Erythroblast (primary cell): Measurements from ENCODE around the gene NPC1L1.
A peak's percentile ranks its signal among the peaks of the same experiment; 100 is the strongest.
"Not testable (repeated sequence)": the region's sequence is repeated elsewhere in the genome, so short reads cannot be mapped to it uniquely, and the experiment has no call there.

Experiments used
- DNase-seq, 2 experiments: peaks; one replicate each; lab custom pipeline; 2025; lab: John Stamatoyannopoulos, UW
- GATA1 ChIP-seq: IDR thresholded peaks from 2 replicates; pipeline ENCODE4 v1.6.1; 2011; ENCODE audit warnings: low read depth, mild to moderate bottlenecking, control low read depth, low read length, moderate library complexity
- POLR2A ChIP-seq: IDR thresholded peaks from 2 replicates; pipeline ENCODE4 v1.6.1; 2011; ENCODE audit warnings: mild to moderate bottlenecking, low read length

NPC1L1 gene

DNA sequence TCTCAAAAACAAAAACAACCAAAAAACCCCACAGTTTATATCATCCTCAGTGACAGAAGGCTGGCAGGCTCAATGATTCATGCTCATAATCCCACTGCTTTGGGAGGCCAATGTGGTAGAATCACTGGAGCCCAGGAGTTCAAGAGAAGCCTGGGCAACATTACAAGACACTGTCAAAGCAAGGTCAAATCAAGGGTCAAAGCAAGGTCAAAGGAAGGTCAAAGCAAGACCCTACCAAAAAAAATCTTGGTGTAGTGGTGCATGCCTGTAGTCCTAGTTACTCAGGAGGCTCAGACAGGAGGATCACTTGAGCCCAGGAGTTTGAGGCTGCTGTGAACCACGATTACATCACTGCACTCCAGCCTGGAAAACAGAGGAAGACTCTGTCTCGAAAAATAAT is 14.2 kb upstream of the NPC1L1 start:
- DNase-seq: no peak
- TF ChIP-seq POLR2A: no peak
- no peak for TF ChIP-seq GATA1

DNA sequence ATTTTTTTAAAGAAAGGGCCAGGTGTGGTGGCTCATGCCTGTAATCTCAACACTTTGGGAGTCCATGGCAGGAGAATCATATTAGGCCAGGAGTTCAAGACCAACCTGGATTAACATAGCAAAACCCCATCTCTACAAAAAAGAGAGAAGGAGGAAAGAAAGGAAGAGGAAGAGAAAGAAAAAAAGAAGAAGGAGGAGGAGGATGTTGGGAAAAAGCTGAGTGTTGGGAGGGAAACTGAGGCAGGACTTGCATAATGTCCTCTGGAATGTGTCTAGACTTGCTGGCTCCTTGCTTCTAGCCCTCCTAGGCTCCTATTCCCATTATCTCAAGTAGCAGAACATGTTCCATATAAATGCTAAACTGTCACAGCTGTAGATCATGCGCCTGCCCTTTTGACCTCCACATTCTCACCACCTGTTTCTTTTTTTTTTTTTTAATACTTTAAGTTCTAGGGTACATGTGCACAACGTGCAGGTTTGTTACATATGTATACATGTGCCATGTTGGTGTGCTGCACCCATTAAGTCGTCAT is 11.4 kb upstream of the NPC1L1 start:
- not testable (repeated sequence) for DNase-seq

DNA sequence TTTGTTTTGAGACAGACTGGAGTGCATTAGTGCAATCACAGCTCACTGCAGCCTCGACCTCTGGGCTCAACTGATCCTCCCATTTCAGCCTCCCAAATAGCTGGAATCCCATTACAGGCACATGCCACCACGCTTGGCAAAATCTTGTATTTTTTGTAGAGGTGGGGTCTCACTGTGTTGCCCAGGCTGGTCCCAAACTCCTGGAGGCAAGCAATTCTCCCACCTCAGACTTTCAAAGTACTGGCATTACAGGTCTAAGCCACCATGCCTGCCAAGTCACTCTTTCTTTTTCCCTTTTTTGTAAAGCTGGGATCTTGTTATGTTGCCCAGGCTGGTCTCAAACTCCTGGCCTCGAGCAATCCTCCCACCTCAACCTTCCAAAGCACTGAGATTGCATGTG is 8.3 kb upstream of the NPC1L1 start:
- DNase-seq: no peak
- TF ChIP-seq POLR2A: no peak
- TF ChIP-seq GATA1: no peak

DNA sequence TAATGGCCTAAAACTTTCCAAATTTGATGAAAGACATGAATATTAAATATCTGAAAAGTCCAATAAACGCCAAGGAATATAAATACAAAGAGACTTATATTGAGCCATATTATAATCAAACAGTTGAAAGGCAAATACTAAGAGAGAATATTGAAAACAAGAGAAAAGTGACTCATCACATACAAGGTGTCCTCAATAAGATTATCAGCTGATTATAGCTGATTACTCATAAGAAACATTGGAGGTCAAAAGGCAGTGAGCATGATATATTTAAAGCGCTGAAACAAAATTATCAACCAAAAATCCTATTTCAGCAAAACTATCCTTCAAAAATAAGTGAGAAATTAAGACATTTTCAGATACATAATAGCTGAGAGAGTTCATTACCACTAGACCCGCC is 7.8 kb upstream of the NPC1L1 start:
- no peak for DNase-seq
- TF ChIP-seq POLR2A (no peak), GATA1 (no peak)

DNA sequence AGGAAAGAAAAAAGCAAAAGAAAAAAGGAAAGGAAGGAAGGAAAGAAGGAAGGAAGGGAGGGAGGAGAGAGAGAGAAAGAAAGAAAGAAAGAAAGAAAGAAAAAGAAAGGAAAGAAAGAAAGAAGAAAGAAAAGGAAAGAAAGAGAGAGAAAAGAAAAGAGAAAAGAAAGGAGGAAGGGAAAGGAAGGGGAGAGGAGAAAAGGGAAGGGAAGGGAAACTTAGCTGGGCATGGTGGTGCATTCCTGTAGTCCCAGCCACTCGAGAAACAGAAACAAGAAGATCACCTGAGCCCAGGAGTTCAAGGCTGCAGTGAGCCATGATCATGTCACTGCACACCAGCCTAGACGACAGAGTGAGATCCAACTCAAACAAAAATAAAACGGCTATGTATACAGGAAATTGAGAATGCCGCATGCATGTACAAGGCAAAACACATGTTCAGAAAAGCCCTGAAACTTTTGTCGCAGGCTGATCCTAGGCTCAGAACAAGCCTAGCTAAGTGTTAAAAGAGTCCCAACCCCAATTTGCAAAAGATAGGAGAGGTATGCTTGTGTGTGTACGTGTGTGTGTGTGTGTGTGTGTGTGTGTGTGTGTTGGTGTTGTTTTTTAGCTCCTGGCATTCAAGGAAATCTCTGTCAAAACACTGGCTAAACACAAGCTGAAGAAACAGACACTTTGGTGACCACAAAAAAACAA is 6.6 kb upstream of the NPC1L1 start:
- DNase-seq: no peak

DNA sequence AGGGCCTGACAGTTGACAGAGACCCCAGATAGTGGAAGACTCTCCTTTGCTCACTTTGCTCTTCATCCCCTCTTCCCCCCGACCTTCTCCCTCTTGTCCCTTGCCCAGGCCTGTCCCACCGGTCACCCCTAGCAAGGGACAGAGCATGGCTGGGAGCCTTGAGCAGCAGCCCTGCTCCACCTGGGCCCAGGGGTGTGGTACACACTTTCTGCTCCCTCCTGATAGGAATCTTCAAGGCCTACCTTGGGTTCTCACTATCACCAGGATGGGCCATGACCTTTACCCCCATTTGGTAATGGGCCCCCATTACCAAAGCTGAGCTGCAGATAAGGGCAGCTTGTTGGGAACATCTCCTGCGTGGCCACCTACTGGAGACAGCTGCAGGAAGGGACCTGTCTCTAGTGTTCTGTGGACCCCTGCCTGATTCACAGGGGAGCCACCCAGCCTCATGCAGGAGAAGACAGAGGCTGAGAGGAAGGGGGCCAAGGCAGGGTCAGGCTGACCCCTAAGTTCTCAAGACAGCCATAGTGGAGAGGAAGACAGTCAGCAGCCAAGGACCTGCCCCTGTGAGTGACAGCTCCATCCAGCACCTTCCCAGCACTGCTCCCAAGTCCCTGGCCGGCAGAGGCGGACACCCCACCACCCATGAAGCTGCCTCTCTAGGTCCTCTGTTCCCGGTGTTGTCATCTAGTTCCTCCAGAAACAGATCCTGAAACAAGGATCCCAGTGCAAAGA is 913 bp upstream of the NPC1L1 start:
- DNase-seq: peak; percentile 81
- TF ChIP-seq POLR2A: peak; percentile 86
- TF ChIP-seq GATA1: no peak

More for the DNA sequence above, 6.6 kb upstream of the NPC1L1 start:
- TF ChIP-seq GATA1 (no peak), POLR2A (no peak)

DNA sequence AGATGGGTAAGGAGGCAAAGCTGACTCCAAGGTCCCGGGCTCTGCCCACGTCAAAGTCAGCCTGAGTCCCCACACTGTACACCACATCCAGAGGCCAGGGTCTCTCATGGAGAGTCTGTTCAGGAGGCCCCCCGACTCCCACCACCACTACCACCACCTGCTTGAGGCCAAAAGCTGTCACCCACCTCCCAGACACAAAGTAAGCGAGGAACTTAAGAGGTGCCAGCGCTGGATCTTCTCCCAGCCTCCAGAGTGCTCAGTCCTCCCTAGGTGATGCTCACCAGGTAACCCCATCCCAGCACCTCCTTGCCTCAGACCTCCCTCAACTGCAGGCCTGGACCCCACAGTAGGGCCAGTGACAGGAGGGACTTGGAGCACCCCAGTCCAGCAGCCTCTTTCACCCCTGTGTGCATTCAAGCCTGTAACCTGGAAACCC is 520 bp downstream of the NPC1L1 start:
- TF ChIP-seq POLR2A (no peak), GATA1 (no peak)

DNA sequence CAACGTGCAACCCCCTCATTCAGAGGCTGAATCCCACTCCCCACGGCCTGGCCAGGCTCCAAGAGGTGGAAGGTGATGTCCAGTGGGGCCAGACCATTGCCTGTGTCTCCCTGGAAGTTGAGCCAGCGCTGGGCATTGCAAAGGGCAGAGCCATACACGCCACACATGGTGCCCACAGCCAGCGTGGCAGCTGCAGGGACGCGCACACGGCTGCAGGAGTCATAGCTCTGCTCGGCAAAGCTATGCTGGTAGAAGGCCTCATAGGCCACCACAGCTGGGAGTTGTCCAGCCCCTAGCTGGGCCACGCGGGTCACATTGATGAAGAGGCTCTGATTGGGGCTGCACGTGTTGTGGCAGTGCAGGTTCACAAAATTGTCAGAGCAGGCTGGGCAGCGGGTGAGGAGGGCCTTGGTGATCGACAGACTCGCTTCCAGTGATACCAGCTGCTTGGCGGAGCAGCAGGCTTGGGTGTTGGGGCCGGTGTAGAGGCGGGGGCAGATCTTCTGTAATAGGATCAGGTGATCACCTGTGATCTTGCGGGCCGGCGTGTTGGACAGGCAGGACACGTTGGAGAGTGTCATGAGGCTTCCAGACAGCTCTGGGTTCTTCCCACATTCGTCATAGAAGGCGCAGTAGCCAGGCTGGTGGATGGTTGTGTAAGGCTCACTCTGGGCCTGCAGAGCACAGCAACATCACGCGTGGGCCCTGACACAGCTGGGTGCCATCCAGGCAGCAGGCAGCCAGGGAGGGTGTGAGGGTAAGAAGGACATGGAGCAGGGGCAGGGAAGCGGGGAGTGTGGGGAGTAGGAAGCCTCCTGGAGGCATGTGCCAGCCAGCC is 1.2 kb downstream of the NPC1L1 start:
- DNase-seq: no peak
- TF ChIP-seq GATA1 (no peak), POLR2A (no peak)

More for the DNA sequence above, 520 bp downstream of the NPC1L1 start:
- DNase-seq: no peak

DNA sequence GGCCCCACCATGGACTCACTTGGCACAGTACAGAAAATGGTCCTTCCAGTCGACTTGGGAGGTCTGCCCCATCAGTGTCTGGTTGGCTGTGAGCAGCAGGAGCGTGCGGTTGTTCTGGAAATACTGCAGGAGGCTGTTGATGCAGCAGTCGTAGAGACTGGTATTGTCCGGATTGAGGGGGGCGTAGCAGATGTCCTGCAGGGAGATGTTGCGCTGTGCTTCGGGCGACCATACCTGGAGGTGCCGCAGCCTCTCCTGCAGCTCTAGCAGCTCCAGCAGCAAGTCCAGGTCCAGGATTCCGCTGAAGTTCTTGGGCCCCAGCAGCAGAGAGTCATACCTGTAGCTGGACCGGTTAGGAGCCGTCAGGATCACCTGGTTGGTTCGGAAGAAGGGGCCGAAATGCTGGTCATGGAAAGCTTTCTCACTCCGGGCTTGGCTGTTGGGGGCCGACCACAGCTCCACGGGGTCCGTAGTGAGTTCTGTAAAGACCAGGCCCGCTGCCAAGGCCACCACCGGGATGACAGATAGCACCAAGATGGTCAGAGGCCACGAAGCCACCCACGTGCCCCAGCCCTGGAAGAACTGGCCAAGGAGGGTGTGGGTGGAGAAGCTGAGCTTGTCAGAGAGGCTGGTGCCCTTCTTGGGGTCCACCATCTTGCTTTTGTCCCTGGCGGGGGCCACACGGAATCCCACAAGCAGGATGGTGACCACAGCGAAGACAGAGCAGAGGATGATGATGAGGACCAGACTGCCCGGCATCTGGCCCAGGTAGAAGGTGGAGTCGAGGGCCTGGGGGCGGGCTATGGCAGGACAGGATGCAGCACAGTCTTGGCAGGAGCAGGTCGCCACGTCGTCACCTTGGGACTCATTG is 2.1 kb downstream of the NPC1L1 start:
- no peak for DNase-seq
- TF ChIP-seq POLR2A: no peak
- no peak for TF ChIP-seq GATA1

DNA sequence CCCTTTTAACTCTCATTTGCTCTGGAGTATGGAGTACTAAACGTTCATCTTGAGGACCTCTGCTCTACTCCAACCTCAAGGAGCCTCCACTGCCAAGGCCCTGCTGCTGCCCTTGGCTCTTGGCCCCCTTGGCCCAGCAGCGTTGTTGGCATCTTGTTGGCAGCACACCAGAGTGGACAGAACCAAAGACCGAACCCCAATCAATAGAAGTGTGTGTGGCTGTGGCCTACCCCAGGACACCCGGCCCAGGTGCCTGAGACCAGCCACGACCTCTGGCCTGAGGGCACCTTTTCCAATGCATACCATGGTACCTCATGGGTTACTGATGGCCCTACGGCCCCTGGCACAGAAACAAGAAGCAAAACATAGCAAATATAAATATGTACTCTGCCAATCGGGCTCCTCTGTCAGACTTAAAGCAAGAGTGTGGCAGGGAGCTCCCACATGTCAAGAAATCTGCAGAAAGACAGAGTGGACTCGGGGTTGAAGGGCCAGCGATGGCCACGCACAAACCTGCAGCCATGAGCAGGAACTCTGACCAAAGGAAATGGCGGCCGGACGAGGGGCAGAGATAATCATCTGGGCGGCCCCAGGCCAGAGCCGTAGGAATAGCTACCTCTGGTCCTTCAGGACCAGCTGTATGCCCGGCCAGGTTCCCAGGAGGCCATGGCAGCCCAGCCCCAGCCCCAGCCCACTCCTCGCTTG is 2.9 kb downstream of the NPC1L1 start:
- no peak for DNase-seq
- TF ChIP-seq GATA1: no peak
- no peak for TF ChIP-seq POLR2A

DNA sequence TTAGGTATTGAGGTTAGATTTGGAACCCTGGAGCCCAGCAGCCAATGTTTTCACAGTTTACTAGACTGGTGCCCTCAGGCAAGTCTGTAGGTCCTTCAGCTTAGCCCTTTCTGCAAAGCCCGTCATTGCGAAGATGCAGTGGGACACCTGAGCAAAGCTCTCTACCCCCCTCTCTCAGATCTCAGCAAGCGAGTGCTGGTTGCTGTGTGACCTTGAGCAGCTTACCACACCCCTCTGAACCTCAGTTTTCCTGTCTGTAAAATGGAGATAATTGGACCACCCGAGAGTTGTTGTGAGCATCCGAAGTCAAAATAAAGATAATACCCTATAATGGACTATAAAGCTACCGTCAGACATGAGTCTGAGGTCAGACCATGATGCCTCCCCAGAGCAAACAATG is 3.7 kb downstream of the NPC1L1 start:
- TF ChIP-seq GATA1 (no peak), POLR2A (no peak)

DNA sequence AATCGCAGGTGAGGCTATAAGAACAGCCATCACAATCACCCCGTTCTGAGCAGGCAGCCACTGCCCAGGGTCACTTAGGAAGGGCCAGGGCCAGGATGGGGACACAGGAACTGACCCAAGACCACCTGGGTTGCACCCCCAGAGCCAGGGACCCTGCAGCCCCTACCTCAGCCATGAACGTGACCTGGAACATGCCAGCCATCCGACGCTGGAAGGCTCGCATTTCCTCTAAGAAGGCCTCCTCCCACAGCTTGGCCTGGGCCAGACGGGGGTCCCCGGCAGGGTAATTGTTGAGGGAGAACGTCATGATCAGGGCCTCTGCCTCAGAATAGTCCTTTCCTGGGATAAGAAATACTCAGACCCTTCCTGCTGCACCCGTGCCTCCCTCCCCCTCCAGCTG is 5.0 kb downstream of the NPC1L1 start:
- DNase-seq: no peak
- TF ChIP-seq POLR2A: no peak
- TF ChIP-seq GATA1: no peak

More for the DNA sequence above, 3.7 kb downstream of the NPC1L1 start:
- DNase-seq: no peak
